Pons (tissue), 1 donor: ENCODE data around the gene DMD.
"Not testable (repeated sequence)": the region's sequence is repeated elsewhere in the genome, so short reads cannot be mapped to it uniquely, and the experiment has no call there.

Experiments
- DNase-seq: peaks from one replicate; pipeline ENCODE4 v3.0.0-alpha.2; 2016; ENCODE audit warnings: low spot score

DMD gene

DNA sequence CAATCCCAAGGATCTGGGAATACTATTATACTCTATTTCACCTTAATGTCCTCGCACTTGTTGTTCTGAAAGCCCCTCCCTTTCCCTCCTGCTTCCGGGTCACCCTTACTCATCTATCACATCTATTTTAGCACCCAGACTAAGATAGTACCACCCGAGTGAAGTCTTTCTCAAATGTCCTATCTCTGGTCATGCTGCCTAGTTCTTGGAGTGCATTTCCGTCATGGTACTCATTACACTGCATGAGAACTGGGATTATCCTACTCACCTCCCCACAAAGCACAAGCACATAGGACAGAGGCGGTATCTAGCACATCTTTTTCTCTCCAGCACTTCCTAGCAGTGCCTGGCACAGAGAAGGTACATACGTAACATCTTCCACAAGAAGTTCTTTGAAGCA is 1195.2 kb downstream of the DMD start:
- no peak for DNase-seq

DNA sequence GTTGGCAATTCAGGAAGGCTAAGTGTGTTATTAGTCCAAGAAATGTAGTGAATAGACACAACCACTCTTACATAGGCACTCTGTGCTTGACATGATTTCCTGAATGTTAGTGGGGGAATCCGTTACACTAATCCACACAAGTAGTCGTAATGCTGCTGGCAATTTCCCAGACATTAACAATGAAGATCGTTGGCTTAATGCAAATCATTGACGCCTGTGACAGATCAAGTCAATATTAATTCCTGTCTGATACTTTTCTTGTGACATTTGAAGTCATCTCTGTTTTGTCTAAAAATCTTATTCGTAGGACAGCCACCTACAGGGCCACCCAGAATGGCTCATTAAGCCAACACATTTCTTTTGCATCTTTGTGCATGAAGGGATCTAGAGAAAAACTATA is 1200.4 kb downstream of the DMD start:
- no peak for DNase-seq

DNA sequence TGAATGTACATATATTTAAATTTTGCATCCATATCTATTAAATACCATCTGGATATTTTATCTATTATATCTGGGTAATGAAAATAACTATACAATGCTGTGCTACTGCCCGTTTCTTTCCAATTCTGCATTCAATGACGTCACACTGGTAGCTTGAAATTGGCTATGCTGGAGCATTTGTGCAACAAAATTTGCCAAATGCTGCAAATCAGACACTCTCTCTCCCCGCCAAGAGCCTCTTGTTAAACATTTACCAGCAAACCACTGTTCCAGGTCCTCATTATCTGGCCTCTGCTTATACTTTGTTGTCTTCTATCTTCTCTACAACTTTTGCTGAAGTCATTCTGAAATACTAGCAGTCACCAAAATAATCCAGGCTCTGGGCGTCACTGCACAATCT is 1201.1 kb downstream of the DMD start:
- DNase-seq, result no peak

DNA sequence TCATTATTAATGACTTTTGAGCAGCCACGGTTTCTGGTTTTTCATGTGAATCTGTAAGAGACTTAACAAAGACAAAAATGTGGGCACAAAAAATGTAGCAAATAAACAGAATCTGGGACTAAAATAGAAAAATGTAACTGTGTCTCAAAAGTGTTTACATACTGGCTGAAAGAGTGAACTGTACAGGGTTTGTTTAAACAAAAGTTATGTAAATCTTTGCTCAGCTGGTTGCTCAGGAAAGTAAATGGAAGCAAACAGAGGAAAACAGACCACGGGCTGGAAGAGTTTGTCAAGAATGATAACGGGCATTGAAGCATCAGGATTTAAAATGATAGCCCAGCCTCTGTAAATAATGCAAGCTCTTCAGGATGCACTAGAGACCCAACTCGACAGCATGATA is 1217.7 kb downstream of the DMD start:
- no peak for DNase-seq

DNA sequence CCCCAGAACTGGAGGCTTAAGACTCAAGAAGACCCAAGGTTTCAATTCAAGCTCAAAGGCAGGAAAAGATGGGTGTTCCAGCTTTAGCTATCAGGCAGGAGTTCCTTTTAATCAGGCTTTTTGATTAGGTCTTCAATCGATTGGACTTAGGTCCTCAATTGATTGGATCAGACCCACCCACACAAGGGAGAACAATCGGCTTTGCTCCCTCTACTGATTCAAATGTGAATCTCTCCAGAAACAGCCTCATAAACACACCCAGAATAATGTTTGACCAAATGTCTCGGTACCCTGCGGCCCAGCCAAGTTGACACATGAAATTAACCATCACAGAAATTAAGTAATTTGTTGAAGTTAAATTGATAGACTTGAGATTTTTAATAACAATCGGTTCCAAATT is 1222.4 kb downstream of the DMD start:
- DNase-seq, result no peak

DNA sequence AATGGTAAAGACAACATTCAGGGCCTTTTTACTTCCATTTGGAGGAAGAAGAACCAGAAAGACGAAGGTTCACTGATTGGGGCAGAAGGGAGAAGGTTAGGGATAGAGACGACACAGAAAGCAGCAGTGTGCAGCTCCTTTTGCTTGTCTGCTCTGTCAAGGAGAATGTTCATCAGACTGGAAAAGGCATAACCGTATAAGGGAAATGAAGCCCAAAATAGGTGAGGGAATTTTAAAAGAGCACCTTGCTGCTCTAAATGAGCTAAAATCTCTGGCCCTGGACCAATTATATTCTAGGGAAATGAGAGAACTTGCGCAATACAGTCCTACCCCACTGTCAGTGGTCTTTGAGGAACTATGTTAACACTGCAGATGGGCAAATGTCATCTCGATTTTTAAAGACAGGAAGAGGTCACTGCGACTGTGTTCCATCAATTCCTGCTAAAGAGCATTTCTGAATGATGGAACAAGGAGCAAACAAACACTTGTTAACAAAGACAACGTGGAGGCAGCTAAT is 1229.7 kb downstream of the DMD start:
- DNase-seq, result no peak

DNA sequence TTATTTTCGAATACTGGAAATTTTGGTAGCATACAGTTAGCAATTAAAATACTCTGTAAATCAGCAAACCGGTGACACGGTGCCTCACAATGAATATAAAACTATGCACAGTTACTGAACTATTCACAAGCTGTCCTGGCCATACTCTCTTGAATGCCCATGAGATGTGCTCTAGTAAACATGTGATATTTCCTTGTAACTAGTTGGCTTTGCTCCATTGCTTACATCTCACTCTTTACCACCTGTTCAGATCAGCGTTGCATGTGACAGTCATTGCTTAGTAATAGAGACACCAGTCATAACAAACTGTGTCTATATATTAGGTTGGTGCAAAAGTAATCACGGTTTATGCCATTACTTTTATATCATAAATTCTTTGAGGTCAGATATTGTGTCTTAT is 1241.6 kb downstream of the DMD start:
- DNase-seq, result no peak

DNA sequence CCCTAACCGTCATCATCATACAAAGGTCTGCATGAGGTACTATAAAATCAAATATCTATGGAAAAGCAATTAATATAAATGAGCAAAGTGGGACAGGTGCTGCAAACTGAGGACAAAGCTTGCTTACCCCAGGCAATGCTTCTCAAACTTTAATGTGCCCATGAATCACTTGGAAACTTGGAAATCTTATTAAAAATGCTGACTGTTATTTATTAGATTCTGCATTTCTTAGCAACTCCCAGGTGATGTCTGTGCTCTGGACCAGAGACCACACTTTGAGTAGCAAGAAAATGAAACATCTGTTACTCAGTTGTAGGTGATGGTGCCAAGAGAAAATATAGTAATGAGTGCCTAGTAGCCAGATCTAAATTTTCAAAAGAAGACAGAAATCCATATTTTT is 1249.1 kb downstream of the DMD start:
- no peak for DNase-seq

DNA sequence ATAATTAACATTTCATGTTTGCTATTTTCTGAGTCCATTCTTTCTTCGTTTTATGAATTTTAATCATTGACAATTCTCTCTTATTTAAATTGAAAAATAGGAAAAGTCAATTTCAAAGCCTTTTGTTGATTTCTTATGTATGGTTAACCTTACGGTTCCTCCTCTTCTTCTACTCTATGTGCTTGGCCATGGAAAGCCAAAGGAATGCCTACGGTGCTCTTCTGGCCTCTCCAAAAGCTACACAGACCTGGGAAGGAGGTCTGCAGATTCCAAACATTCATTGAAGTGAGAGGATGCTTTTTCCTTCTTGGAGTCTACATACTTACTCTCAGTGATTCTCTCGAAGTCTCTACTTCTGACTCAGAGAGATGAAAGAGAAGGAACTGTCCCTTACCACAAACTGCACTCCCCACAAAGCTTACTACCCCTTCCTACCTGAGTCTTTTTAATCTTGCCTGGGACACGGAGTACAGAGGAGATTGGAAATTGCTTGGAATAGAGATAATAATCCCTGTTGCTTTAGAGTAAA is 1276.4 kb downstream of the DMD start:
- DNase-seq, result no peak

DNA sequence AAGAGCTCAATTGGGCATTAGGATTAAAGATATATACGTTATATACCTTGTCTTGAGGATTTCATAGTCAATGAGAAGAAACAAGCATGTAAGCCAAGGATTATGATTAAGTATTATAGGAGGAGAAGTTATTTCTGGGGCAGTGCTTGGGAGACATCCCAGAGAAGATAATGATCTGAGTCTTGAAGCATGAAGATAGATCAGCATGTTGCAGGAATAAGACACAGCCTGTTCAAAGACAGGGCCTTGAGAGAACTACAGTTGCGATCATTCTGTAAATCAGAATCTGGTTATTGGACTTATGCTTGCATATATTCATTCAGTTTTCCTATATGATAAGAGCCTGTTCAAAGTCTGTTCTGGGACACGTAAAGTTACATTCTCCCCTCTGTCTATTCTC is 1277.3 kb downstream of the DMD start:
- DNase-seq, result no peak

DNA sequence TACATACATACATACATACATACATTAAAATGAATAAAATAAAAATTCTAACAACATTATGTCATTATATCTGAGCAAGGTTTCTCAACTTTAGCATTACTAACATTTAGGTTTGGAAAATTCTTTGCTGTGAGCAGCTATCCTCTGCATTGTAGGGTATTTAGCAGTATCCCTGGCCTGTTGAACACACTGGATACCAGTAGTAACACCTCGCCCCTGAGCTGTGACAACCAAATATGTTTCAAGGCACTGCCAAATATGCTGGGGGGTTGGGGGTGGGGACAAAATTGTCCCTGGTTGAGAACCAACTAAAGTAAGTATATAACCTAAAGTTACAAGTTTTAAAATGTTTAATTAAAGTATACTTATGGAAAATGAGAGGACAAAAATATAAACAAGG is 1278.6 kb downstream of the DMD start:
- no peak for DNase-seq

DNA sequence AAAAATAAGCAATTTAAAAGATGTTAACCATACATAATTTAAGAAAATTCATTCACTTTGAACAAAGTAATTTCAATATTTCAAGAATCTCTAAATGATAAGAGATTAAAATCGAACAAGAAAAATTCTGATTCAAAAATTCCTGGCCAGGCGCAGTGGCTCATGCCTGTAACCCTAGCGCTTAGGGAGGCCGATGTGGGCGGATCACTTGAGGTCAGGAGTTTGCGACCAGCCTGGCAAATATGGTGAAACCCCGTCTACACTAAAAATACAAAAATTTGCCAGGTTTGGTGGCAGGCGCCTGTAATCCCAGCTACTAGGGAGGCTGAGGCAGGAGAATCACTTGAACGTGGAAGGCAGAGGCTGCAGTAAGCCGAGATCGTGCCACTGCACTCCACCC is 1279.0 kb downstream of the DMD start:
- DNase-seq, result not testable (repeated sequence)

DNA sequence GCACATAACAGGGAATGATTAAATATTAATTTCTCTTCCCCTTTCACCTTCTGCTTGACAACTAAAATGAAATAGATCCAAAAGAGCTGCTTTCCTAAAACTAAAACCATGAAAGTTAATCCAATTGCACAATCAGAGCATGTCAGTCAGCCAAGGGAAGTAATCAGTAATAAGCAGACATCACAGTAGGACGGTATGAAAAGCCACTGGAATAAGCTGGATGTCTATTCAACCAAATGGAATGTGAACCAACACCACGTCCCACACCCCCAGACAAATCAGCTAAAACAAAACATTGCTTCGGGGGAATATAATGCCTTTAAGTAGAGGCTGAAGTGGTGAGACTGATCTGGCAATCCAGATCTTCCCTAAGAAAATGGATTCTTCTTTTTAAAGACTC is 1280.1 kb downstream of the DMD start:
- DNase-seq, result no peak

DNA sequence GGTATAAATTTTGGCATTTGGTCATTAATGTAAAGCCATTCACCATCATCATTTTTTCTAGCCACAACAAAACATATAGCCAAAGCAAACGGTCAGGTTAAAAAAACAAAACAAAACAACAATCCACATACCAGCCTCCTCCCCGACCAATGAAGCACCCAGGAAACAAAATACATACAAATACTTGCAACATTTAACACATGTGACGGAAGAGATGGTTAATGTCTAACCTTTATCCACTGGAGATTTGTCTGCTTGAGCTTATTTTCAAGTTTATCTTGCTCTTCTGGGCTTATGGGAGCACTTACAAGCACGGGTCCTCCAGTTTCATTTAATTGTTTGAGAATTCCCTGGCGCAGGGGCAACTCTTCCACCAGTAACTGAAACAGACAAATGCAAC is 1282.0 kb downstream of the DMD start:
- DNase-seq, result no peak

DNA sequence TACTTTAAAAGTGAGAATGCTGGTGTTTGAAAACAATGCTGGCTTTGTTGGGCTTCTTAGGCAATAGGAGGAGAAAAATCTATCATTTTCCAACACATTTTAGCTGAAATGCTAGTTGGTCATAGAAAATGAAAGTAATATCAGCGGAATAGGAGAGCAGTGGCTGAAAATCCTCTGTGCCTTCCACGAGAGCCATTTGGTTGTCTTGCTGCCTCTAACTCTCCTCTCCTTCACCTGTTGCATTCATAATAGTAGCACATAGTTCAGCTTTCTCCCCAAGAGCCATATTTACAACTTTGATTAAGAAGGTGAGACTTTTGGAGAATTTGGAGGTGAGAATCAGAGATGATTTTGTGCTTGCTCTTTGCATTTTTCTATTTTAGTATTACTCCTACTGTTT is 1290.1 kb downstream of the DMD start:
- DNase-seq, result no peak

DNA sequence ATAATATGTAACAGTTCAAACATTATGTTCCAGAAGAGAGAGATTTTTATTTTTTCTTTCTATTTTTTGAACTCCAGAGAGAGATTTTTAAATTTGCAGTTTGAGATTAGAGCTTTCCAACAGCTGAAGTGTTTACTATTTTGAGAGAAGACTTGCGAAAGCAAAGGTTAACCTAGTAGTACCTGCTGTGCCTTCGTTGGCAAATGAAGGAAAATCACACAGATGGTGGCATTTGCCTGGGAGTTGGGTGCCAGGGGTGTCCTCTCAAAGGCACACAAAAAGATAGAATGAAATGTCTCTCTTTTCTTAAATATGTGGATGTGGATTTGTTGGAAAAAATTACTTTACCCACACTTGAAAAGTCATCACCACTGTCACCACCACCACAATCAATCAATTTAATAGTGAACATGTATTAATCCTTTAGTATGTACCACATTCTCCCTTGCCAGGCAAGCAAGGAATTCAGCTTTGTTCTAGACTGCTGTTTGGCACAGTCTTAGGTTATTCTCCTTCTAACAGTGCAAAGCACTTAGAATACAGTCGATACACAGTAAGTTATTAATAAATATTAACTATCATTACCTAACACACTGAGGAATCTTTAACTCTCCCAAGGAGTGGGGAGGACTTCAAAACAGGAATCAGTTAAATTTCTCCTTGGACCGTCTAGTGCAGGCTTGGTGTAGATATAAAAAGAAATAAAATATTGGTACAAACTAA is 1301.3 kb downstream of the DMD start:
- DNase-seq, result no peak

DNA sequence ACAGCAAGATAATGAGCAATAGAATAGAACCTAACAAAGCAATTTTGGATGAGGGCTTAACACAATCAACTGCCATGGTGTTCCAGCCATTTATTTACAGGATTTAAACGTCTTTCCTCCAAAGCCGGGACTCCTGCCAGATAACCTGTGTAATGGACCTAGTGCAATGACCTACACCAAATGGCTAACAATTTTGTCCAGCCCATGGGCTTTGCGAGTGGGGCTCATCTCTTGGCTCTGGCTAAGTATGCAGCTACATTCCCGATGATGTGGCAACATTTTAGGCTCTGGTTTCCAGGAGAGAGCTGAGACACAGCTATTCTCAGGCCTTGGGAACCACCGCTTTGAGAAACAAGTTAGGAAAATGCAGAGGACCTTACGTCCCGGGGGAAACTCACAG is 1317.2 kb downstream of the DMD start:
- no peak for DNase-seq

DNA sequence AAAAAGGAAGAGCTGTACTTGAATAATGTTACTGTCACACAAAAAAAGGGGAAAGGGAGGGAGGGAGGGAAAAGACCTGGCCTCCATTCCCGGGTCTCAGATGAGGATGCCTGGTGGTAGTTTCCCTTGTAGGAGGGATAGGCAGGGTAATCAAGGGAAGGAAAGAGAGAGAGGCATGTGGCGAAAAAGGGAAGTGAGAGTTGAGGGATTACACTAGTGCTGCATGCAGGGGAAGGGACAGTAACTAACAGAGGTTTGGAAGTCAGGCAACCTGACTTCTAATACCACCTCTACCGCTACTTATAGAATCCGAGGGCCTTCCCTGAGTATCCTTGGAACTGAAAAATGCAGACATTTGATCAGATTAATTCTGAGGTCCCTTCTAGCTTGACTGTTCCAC is 1317.8 kb downstream of the DMD start:
- no peak for DNase-seq

DNA sequence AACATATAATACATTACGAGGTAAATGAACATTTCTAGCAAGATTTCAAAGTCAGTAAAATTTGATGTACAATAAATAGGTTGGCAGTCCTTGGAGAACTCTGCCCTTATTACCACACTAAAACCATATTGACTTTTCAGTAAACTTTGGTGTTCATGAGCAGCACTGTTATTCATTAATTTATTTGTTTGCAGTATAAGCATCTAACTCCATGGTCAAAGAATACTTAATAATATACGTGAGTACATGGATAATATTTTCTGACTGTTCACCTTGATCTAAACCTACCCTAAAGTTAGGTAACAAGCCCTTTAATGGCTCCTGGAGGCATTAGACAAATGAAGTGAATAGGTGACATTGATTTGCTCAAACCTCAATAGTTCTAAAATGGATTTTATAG is 1322.3 kb downstream of the DMD start:
- DNase-seq, result no peak

DNA sequence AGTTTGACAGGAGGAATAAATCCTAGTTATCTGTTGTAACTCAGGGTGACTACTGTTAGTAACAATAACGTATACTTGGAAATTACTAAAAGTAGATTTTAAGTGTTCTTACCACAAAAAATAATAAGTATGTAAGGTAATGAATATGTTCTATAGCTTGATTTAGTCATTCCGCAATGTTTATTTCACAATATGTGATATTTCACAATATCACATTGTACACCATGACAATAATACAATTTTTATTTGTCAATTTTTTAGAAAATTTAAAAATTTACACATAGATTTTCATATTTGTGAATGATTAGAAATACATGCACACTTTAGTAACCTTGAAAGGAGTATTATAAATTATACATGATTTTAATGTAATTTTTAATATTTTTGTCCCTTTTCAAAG is 1326.8 kb downstream of the DMD start:
- DNase-seq, result no peak

DNA sequence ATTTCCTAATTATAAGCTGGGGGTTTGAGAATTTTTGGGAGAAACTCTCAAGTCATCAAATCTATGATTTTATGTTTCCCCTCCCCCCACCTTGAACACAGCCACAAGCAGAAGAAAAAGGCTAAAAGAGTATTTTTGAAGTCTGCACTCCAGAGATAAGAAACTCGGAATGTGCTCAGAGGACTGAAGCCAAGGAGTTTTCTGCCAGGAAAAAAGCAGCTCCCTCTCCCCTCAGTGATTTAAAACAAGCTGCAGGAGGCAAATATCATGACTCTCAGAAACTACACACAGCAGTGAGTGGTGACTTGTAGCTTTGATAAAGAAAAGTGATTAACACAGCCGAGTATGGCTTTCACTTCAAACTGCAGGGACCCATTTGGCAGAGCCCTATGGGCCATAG is 1339.3 kb downstream of the DMD start:
- peak; percentile 24 for DNase-seq

DNA sequence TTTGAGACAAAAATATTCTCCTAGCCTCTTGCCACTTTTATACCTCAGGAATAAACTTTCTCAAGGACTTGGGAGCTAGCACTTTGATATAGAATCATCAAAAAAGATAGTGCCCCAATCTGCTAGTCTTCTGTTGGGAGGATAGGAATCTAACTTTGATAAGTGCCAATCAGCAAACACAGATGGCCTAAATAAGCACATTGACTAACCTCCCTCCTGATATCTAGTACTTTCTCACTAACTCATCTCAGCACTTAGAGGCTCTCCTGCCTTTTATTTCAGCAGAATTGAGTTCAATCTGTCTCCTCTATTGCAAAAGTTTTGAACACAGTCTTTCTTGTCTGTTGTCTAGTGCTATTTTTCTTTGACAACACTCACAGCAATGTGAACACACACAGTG is 1341.1 kb downstream of the DMD start:
- no peak for DNase-seq

DNA sequence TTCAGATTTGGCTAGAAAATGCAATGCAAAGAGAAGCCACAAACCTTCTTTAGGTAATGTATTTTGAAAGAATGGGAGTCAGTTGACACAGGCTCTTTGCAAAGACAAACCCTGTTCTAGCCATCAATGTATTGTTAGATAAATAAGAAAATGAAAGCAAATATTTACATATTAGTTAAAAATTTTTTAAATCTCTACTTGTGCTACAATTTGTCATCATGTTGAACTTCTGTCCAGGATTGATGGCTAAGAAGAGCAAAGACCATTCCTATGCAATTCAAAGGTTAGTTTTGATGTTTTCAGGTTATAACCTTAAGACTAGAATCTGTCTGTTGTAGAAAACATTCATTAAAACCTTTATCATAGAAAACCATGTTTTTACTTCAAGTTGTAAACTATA is 1350.7 kb downstream of the DMD start:
- no peak for DNase-seq

DNA sequence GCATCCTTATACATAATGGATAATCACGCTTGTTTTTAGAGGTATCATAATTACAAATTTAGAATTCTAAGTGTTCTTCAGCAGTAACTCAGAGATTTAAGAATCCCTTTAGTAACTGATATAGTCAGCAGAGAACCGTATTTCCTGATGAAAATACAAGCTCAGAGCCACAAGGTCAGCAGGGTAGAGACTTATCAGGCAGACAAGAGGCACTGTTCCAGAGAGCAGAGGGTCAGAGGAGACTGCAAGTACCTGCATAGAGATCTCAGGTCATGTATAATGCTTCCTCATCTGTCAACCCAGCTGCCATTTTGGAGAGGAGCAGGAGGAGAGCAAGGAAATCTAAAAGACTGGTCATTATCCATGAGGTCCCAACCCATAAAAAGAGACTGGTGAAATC is 1352.4 kb downstream of the DMD start:
- DNase-seq, result no peak
